WTC11 (cell line): Measurements from ENCODE around the gene ARHGAP6. TPM values are rescaled to one million over a fixed set of nuclear protein-coding genes. Genes with fewer than 3 reads are reported as not detected.

ENCODE experiments used
- ATAC-seq: fragments of 200-7000 bp; cut with Tn5 transposase; 2 replicates; pipeline ENCODE4 v1.10.0; 2021; ENCODE audit warnings: mild to moderate bottlenecking, moderate library complexity
- CTCF ChIA-PET: fragments of 300-600 bp; sonication (Branson Sonifier 250); formaldehyde crosslinking; loops from one replicate; lab custom pipeline; 2021; ENCODE audit warnings: antibody characterized with exemption; lab: Charles Lee
- POLR2A ChIA-PET: fragments of 350-600 bp; sonication (Branson Sonifier 250); formaldehyde crosslinking; loops from one replicate; lab custom pipeline; 2021; ENCODE audit warnings: antibody characterized with exemption; lab: Charles Lee
- DNase-seq: peaks from one replicate; pipeline ENCODE4 v3.0.0; 2021; ENCODE audit warnings: low spot score
- H3K27ac Mint-ChIP-seq: 2 replicates; pipeline ENCODE4 v1.8.0; 2021; ENCODE audit warnings: mixed read lengths
- H3K27me3 Mint-ChIP-seq: 2 replicates; pipeline ENCODE4 v1.8.0; 2021; ENCODE audit warnings: low read depth, mild to moderate bottlenecking, moderate library complexity, mixed read lengths
- H3K36me3 Mint-ChIP-seq: 2 replicates; pipeline ENCODE4 v1.8.0; 2021; ENCODE audit warnings: mixed read lengths
- H3K4me1 Mint-ChIP-seq: 2 replicates; pipeline ENCODE4 v1.8.0; 2022; ENCODE audit warnings: mixed read lengths
- H3K4me3 Mint-ChIP-seq: 2 replicates; pipeline ENCODE4 v1.8.0; 2021; ENCODE audit warnings: mild to moderate bottlenecking, moderate library complexity, mixed read lengths
- H3K9me3 Mint-ChIP-seq: 2 replicates; pipeline ENCODE4 v1.8.0; 2021; ENCODE audit warnings: mixed read lengths
- E2F1 ChIP-seq: sonication (generic); formaldehyde crosslinking; IDR thresholded peaks from 2 replicates; pipeline ENCODE4 v1.8.0; 2022; ENCODE audit warnings: mild to moderate bottlenecking, missing genetic modification reagents
- E2F4 ChIP-seq: sonication (generic); formaldehyde crosslinking; IDR thresholded peaks from 2 replicates; pipeline ENCODE4 v1.8.1; 2022; ENCODE audit warnings: low read depth, mild to moderate bottlenecking, moderate library complexity, missing genetic modification reagents, borderline replicate concordance
- ELF4 ChIP-seq: sonication (generic); formaldehyde crosslinking; IDR thresholded peaks from 2 replicates; pipeline ENCODE4 v1.8.1; 2022; ENCODE audit warnings: low read depth, mild to moderate bottlenecking, moderate library complexity, missing genetic modification reagents
- ETV6 ChIP-seq: sonication (generic); formaldehyde crosslinking; IDR thresholded peaks from 2 replicates; pipeline ENCODE4 v1.8.1; 2022; ENCODE audit warnings: mild to moderate bottlenecking, missing genetic modification reagents
- FOXJ3 ChIP-seq: sonication (generic); formaldehyde crosslinking; IDR thresholded peaks from 2 replicates; pipeline ENCODE4 v1.9.0; 2021; ENCODE audit warnings: missing genetic modification reagents, mild to moderate bottlenecking, borderline replicate concordance
- GRHL2 ChIP-seq: fragments of 250-450 bp; sonication (Bioruptor Pico); IDR thresholded peaks from 2 replicates; pipeline ENCODE4 v1.8.0; 2022; ENCODE audit warnings: mild to moderate bottlenecking, moderate library complexity; ENCODE audit not compliant: insufficient replicate concordance, severe bottlenecking
- IRF1 ChIP-seq: sonication (generic); formaldehyde crosslinking; IDR thresholded peaks from 2 replicates; pipeline ENCODE4 v1.8.0; 2023; ENCODE audit warnings: missing genetic modification reagents
- MXD4 ChIP-seq: fragments of 250-450 bp; sonication (Bioruptor Pico); IDR thresholded peaks from 2 replicates; pipeline ENCODE4 v1.8.0; 2021; ENCODE audit warnings: mild to moderate bottlenecking, moderate library complexity, borderline replicate concordance
- NR1H2 ChIP-seq: sonication (generic); formaldehyde crosslinking; IDR thresholded peaks from 2 replicates; pipeline ENCODE4 v1.9.0; 2021; ENCODE audit warnings: mild to moderate bottlenecking, moderate library complexity, missing genetic modification reagents
- RORB ChIP-seq: fragments of 250-450 bp; sonication (Bioruptor Pico); IDR thresholded peaks from 2 replicates; pipeline ENCODE4 v1.9.0; 2021; ENCODE audit warnings: mild to moderate bottlenecking
- SOX15 ChIP-seq: fragments of 250-450 bp; sonication (Bioruptor Pico); IDR thresholded peaks from 2 replicates; pipeline ENCODE4 v1.9.0; 2021; ENCODE audit warnings: mild to moderate bottlenecking
- TCF7 ChIP-seq: sonication (generic); formaldehyde crosslinking; IDR thresholded peaks from 2 replicates; pipeline ENCODE4 v1.8.0; 2022; ENCODE audit warnings: mild to moderate bottlenecking, low read depth, missing genetic modification reagents, moderate library complexity
- USF1 ChIP-seq: sonication (generic); formaldehyde crosslinking; IDR thresholded peaks from 2 replicates; pipeline ENCODE4 v1.8.0; 2022; ENCODE audit warnings: mild to moderate bottlenecking, missing genetic modification reagents
- ZNF232 ChIP-seq: sonication (generic); formaldehyde crosslinking; IDR thresholded peaks from 2 replicates; pipeline ENCODE4 v1.8.0; 2022; ENCODE audit warnings: mild to moderate bottlenecking, missing genetic modification reagents
- ZNF263 ChIP-seq: sonication (generic); formaldehyde crosslinking; IDR thresholded peaks from 2 replicates; pipeline ENCODE4 v1.8.1; 2022; ENCODE audit warnings: low read depth, mild to moderate bottlenecking, moderate library complexity, missing genetic modification reagents
- ZNF317 ChIP-seq: sonication (generic); formaldehyde crosslinking; IDR thresholded peaks from 2 replicates; pipeline ENCODE4 v1.8.1; 2023; ENCODE audit warnings: low read depth, mild to moderate bottlenecking, moderate library complexity, missing genetic modification reagents, borderline replicate concordance
- ZNF423 ChIP-seq: fragments of 250-450 bp; sonication (Bioruptor Pico); IDR thresholded peaks from 2 replicates; pipeline ENCODE4 v2.1.2; 2022; ENCODE audit warnings: mild to moderate bottlenecking, moderate library complexity
- total RNA-seq: library from RNA; stranded (reverse); gene quantifications from 3 replicates; pipeline ENCODE4 v1.2.3, GENCODE V29; 2021
- TF ChIP-seq, protein P1 (sequence below): sonication (generic); formaldehyde crosslinking; IDR thresholded peaks from 2 replicates; pipeline ENCODE4 v1.8.1; 2023; ENCODE audit warnings: mild to moderate bottlenecking, missing genetic modification reagents
- TF ChIP-seq, protein P2 (sequence below): sonication (generic); formaldehyde crosslinking; IDR thresholded peaks from 2 replicates; pipeline ENCODE4 v1.8.1; 2023; ENCODE audit warnings: mild to moderate bottlenecking, missing genetic modification reagents
- TF ChIP-seq, protein P3 (sequence below): sonication (generic); formaldehyde crosslinking; IDR thresholded peaks from 2 replicates; pipeline ENCODE4 v1.8.1; 2022; ENCODE audit warnings: mild to moderate bottlenecking, missing genetic modification reagents, moderate library complexity, borderline replicate concordance

Gene ARHGAP6
- total RNA-seq, 1 experiment from 2014 or later, result 1.0 TPM

- TF ChIP-seq, protein P1, sequence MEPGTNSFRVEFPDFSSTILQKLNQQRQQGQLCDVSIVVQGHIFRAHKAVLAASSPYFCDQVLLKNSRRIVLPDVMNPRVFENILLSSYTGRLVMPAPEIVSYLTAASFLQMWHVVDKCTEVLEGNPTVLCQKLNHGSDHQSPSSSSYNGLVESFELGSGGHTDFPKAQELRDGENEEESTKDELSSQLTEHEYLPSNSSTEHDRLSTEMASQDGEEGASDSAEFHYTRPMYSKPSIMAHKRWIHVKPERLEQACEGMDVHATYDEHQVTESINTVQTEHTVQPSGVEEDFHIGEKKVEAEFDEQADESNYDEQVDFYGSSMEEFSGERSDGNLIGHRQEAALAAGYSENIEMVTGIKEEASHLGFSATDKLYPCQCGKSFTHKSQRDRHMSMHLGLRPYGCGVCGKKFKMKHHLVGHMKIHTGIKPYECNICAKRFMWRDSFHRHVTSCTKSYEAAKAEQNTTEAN (CRISPR knock-in tag), result no peak
- no peak for TF ChIP-seq ETV6 (CRISPR knock-in tag)
Measured at GRCh38 chrX:11386812-11387211, 278.9 kb downstream of the ARHGAP6 start (continued).

DNA sequence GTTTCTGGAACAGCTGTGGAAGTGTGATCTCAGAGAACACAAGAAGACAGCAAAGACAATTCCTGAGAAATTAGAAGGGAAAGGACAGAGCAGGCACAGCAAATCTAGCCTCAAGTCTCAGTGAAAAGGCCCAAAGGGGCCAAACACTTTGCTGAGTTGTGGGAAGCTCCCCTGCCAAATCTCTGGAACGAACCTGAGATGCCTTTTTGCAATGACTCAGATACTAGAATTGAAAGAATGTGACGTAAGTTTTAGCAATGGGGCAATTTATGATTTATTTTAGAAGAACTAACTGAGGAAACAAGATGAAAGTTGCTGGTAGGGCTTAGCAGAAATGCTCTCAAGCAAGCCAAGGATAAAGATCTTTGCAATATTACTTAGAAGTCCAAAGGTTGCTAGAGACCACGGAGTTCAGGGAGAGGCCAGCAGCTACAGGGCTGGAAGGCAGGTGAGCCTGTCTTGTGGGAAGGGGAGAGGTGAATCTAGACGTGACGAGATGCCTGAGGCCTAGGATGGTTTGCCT is 279.7 kb downstream of the ARHGAP6 start:
- no peak for TF ChIP-seq RORB (CRISPR knock-in tag)
- no peak for TF ChIP-seq ZNF317 (CRISPR knock-in tag)
- no peak for TF ChIP-seq GRHL2 (CRISPR knock-in tag)
- TF ChIP-seq FOXJ3, result no peak
- TF ChIP-seq ZNF232 (CRISPR knock-in tag), result no peak
- TF ChIP-seq IRF1 (CRISPR knock-in tag), result no peak
- no peak for TF ChIP-seq MXD4
- TF ChIP-seq, protein P2, sequence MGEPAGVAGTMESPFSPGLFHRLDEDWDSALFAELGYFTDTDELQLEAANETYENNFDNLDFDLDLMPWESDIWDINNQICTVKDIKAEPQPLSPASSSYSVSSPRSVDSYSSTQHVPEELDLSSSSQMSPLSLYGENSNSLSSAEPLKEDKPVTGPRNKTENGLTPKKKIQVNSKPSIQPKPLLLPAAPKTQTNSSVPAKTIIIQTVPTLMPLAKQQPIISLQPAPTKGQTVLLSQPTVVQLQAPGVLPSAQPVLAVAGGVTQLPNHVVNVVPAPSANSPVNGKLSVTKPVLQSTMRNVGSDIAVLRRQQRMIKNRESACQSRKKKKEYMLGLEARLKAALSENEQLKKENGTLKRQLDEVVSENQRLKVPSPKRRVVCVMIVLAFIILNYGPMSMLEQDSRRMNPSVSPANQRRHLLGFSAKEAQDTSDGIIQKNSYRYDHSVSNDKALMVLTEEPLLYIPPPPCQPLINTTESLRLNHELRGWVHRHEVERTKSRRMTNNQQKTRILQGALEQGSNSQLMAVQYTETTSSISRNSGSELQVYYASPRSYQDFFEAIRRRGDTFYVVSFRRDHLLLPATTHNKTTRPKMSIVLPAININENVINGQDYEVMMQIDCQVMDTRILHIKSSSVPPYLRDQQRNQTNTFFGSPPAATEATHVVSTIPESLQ (CRISPR knock-in tag), result no peak
- TF ChIP-seq ETV6 (CRISPR knock-in tag), result no peak
- TF ChIP-seq E2F4 (CRISPR knock-in tag), result no peak
- no peak for TF ChIP-seq TCF7 (CRISPR knock-in tag)
- TF ChIP-seq, protein P3, sequence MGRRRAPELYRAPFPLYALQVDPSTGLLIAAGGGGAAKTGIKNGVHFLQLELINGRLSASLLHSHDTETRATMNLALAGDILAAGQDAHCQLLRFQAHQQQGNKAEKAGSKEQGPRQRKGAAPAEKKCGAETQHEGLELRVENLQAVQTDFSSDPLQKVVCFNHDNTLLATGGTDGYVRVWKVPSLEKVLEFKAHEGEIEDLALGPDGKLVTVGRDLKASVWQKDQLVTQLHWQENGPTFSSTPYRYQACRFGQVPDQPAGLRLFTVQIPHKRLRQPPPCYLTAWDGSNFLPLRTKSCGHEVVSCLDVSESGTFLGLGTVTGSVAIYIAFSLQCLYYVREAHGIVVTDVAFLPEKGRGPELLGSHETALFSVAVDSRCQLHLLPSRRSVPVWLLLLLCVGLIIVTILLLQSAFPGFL, result no peak
- no peak for TF ChIP-seq ZNF263
- TF ChIP-seq NR1H2, result no peak
- no peak for TF ChIP-seq ZNF423 (CRISPR knock-in tag)
- ChIA-PET POLR2A (no interaction called here), CTCF (no interaction called here)
- DNase-seq, result no peak
- no peak overlapping the region for H3K4me3 Mint-ChIP-seq
- no peaks in the 10 kb centered on the region for H3K4me1 Mint-ChIP-seq
- no peak for ATAC-seq
- H3K27ac Mint-ChIP-seq, result no peak overlapping the region
- H3K36me3 Mint-ChIP-seq, result no peaks in the 10 kb centered on the region
- H3K9me3 Mint-ChIP-seq, result no peaks in the 10 kb centered on the region
- H3K27me3 Mint-ChIP-seq, result no peaks in the 10 kb centered on the region

GRCh38 chrX:11382930-11383329 is 282.8 kb downstream of the ARHGAP6 start:
- ChIA-PET POLR2A (no interaction called here), CTCF (no interaction called here)
- DNase-seq, result no peak
- H3K9me3 Mint-ChIP-seq, result peaks cover 8% of the 10 kb centered on the region
- no peak for ATAC-seq
- no peak overlapping the region for H3K4me3 Mint-ChIP-seq
- no peaks in the 10 kb centered on the region for H3K27me3 Mint-ChIP-seq
- no peaks in the 10 kb centered on the region for H3K36me3 Mint-ChIP-seq
- no peak overlapping the region for H3K27ac Mint-ChIP-seq
- H3K4me1 Mint-ChIP-seq, result no peaks in the 10 kb centered on the region
- TF ChIP-seq USF1 (CRISPR knock-in tag) (no peak), SOX15 (CRISPR knock-in tag) (no peak), ELF4 (CRISPR knock-in tag) (no peak), E2F1 (CRISPR knock-in tag) (no peak)
